ENCODE data around the gene MAGEF1.

The MAGEF1 gene

DNA sequence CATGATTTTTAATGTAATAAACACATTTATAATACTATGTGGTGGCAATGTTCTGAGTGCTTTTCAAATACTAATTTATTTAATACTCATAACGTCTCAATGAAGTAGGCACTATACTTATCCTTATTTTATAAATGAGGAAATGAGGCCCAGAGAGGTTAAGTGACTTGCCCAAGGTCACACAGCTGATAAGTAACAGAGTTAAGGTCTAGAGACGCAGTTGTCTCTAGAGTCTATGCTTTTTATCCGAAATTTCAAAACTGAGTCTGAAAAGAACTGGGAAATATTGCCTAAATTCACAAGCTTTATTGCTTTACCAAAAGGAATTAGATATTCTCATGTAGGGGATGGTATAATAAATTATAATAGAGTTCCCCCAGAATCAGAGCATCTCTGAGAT, 31.4 kb upstream of the MAGEF1 start:
- DNase-seq (ENCODE audit: extremely low spot score), result no peak
- POLR2A ChIA-PET, result no interaction called here
- CTCF ChIA-PET, result interaction anchor here (0.7 to 7.7 kb wide), 11 partner anchors 9 to 565 kb away, joined by 3 to 47 read pairs (median 5); no protein-coding TSS in a partner anchor
- TF ChIP-seq, protein P1, sequence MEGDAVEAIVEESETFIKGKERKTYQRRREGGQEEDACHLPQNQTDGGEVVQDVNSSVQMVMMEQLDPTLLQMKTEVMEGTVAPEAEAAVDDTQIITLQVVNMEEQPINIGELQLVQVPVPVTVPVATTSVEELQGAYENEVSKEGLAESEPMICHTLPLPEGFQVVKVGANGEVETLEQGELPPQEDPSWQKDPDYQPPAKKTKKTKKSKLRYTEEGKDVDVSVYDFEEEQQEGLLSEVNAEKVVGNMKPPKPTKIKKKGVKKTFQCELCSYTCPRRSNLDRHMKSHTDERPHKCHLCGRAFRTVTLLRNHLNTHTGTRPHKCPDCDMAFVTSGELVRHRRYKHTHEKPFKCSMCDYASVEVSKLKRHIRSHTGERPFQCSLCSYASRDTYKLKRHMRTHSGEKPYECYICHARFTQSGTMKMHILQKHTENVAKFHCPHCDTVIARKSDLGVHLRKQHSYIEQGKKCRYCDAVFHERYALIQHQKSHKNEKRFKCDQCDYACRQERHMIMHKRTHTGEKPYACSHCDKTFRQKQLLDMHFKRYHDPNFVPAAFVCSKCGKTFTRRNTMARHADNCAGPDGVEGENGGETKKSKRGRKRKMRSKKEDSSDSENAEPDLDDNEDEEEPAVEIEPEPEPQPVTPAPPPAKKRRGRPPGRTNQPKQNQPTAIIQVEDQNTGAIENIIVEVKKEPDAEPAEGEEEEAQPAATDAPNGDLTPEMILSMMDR (IDR thresholded peaks at IDR 0.05; ENCODE audit: control extremely low read depth, extremely low read depth, low read depth, missing control alignments), result no peak

DNA sequence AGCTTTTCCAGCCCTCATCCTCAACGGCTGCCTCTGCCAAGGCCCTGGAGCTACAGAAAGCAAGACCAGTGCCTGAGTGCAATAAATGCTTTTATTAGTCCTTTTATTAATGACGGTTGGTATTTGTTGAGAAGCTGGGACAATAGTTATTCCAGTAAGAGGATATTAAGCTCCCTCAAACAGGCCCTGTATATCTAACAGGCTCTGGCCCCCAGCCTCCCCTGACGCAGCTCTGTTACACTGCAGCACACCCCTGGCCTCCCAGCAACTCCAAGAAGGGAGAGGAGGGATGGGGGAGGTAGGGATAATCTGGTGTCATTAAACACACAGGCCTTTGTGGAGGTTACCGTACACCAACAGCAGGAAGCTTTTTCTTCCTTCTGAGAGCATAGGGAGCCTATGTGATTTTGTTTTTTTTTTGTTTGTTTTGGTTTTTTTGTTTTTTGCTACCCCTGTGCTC, 30.8 kb upstream of the MAGEF1 start:
- no peak for DNase-seq (ENCODE audit: extremely low spot score)
- CTCF ChIA-PET, result interaction anchor here (0.9 to 7.7 kb wide), 8 partner anchors 8 to 371 kb away, joined by 3 to 47 read pairs (median 6); no protein-coding TSS in a partner anchor
- POLR2A ChIA-PET, result no interaction called here
- TF ChIP-seq, protein P1 (IDR thresholded peaks at IDR 0.05; ENCODE audit: control extremely low read depth, extremely low read depth, low read depth, missing control alignments), result no peak

DNA sequence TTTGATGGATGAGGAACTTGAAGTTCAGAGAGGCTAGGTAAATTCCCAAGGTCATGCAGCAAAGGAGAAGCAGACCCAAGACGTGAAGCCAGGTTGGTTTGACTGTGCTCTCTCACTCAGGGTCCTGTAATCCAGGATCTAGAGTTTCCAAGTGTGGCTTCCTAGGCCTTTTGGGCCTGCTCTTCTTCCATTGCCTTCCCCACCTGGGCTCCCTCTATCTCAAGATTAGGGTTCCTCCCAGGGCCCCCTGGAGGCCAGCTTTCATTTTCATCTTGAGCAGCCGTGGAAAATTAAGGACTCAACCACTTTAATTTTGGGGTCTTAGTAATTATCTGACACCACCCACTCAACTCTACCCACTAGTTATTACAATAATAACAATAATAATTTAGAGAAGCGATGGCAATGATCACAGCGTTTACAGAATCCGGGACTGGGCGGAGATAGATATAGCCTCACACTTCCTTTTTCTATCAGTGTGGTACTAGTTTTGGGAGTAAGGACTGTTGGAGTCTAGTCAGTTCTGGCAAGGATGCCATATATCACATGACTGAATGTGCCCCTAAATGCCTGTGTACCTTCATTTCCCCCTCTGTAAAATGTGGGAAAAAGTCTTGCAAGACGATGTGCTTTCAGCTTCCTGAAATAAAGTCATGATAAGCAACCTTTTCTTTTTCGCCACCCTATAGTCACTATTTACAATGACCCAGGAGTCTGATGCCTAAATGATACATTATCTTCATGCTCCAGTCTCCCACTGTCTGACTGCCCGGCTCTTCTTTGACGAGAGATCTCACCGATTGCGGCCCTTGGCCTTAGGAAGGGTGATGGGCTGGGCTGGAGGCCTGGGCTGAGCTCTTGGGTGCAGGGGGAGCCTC, 30.2 kb upstream of the MAGEF1 start:
- no peak for DNase-seq (ENCODE audit: extremely low spot score)
- CTCF ChIA-PET, result interaction anchor here (0.9 to 7.7 kb wide), 6 partner anchors 8 to 36 kb away, joined by 3 to 47 read pairs (median 6); no protein-coding TSS in a partner anchor
- POLR2A ChIA-PET, result no interaction called here
- TF ChIP-seq, protein P1 (IDR thresholded peaks at IDR 0.05; ENCODE audit: control extremely low read depth, extremely low read depth, low read depth, missing control alignments), result no peak

DNA sequence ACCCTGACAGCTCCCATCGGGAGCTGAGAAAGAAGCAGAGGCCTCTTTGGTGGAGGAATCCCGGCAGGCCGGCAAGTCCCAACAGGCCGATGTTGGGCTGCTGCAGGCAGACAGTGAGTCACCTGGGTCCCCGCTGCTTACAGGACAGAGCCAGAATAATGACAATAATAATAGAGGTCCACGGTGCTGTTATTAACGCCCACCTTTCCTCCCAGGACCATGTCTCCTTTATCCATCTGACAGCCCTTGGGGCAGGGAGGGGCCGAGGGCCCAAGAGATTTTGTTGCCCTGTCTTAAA, 29.3 kb upstream of the MAGEF1 start:
- DNase-seq (ENCODE audit: extremely low spot score), result no peak
- POLR2A ChIA-PET, result no interaction called here
- TF ChIP-seq, protein P1 (IDR thresholded peaks at IDR 0.05; ENCODE audit: control extremely low read depth, extremely low read depth, low read depth, missing control alignments), result no peak
- CTCF ChIA-PET, result interaction anchor here (0.6 to 7.7 kb wide), 4 partner anchors 9 to 37 kb away, joined by 3 to 47 read pairs (median 4); no protein-coding TSS in a partner anchor

DNA sequence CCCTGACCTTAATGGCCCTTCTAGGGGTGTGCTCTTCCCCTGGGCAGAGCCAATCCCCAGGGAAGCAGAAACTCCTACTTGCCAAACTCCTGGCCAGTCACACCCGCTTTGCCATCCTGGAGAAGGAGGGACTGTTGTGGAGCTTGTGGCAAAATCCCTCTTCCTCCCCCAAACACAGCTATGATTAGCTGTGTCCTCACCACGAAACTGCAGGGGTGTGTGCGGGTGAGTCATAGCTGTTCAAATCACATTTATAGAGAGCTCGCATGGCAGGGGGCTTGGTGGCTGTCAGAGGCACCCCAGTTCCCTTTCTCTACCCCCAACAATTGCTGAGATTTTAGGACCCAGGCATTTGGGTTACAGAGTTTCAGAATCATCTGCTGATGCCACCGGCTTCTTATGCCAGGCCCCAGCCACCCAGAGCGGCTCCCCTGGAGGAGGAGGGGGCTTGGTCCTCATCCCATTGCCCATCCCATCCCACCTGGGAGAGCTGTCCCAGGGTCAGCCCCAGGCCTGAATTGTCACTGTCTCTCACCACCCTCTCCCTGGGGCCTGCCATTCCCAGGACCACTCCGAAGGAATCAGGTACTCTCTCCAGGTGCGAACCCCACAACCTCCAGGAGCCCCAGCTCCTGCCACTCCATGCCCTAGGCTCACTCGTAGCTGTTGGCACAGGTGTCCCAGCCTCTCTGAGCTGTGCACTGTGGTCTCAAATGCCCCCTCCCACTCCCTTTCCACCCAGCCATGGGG, 28.8 kb upstream of the MAGEF1 start:
- CTCF ChIA-PET, result interaction anchor here (0.6 to 7.7 kb wide), 5 partner anchors 9 to 38 kb away, joined by 3 to 47 read pairs (median 4); no protein-coding TSS in a partner anchor
- DNase-seq (ENCODE audit: extremely low spot score), result no peak
- TF ChIP-seq, protein P1 (IDR thresholded peaks at IDR 0.05; ENCODE audit: control extremely low read depth, extremely low read depth, low read depth, missing control alignments), result no peak
- POLR2A ChIA-PET, result no interaction called here
